HL-60 (cell line): ENCODE results near the gene MBD5.

Experiments used
- DNase-seq, 2 experiments: peaks; one replicate each; pipeline ENCODE4 v3.0.0-alpha.2; 2010 to 2020; ENCODE audit warnings: low read depth in 1 of 2, low spot score in 1 of 2
- H3K27ac ChIP-seq: fragments of 250-450 bp; sonication (Bioruptor Pico); replicated peaks from 2 replicates; pipeline ENCODE4 v1.5.1; 2020; ENCODE audit warnings: mild to moderate bottlenecking, moderate library complexity
- H3K27me3 ChIP-seq: fragments of 250-450 bp; sonication (Bioruptor Pico); 2 replicates; pipeline ENCODE4 v1.5.1; 2021; ENCODE audit warnings: mild to moderate bottlenecking, moderate library complexity; ENCODE audit not compliant: insufficient read depth, poor library complexity, severe bottlenecking
- H3K4me3 ChIP-seq: replicated peaks from 2 replicates; pipeline ENCODE4 v1.5.1; 2011; ENCODE audit warnings: mild to moderate bottlenecking, control low read depth, low read length; ENCODE audit not compliant: insufficient read depth
- CTCF ChIP-seq: IDR thresholded peaks from one replicate; pipeline ENCODE4 v1.5.1; 2011; ENCODE audit warnings: low read length, control low read depth, inconsistent platforms; ENCODE audit not compliant: insufficient read depth
- GABPA ChIP-seq: IDR thresholded peaks from 2 replicates; pipeline ENCODE4 v1.6.1; 2012; ENCODE audit warnings: low read depth
- POLR2AphosphoS5 ChIP-seq: IDR thresholded peaks from 2 replicates; pipeline ENCODE4 v1.6.1; 2012; ENCODE audit warnings: low read depth
- SPI1 ChIP-seq: IDR thresholded peaks from 2 replicates; pipeline ENCODE4 v1.6.1; 2012; ENCODE audit warnings: low read depth, mild to moderate bottlenecking, borderline replicate concordance
- TF ChIP-seq, protein P1 (sequence below): IDR thresholded peaks from 2 replicates; pipeline ENCODE4 v1.6.1; 2012; ENCODE audit warnings: low read depth; ENCODE audit not compliant: insufficient replicate concordance

The MBD5 gene

GRCh38 chr2:148530350-148530749 lies 509.5 kb downstream of the MBD5 start:
- no peak overlapping the region for H3K27ac ChIP-seq
- TF ChIP-seq, protein P1, sequence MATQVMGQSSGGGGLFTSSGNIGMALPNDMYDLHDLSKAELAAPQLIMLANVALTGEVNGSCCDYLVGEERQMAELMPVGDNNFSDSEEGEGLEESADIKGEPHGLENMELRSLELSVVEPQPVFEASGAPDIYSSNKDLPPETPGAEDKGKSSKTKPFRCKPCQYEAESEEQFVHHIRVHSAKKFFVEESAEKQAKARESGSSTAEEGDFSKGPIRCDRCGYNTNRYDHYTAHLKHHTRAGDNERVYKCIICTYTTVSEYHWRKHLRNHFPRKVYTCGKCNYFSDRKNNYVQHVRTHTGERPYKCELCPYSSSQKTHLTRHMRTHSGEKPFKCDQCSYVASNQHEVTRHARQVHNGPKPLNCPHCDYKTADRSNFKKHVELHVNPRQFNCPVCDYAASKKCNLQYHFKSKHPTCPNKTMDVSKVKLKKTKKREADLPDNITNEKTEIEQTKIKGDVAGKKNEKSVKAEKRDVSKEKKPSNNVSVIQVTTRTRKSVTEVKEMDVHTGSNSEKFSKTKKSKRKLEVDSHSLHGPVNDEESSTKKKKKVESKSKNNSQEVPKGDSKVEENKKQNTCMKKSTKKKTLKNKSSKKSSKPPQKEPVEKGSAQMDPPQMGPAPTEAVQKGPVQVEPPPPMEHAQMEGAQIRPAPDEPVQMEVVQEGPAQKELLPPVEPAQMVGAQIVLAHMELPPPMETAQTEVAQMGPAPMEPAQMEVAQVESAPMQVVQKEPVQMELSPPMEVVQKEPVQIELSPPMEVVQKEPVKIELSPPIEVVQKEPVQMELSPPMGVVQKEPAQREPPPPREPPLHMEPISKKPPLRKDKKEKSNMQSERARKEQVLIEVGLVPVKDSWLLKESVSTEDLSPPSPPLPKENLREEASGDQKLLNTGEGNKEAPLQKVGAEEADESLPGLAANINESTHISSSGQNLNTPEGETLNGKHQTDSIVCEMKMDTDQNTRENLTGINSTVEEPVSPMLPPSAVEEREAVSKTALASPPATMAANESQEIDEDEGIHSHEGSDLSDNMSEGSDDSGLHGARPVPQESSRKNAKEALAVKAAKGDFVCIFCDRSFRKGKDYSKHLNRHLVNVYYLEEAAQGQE: no peak
- TF ChIP-seq CTCF (no peak), GABPA (no peak), POLR2AphosphoS5 (no peak), SPI1 (no peak)
- DNase-seq: no peak
- H3K27me3 ChIP-seq: no peaks in the 10 kb centered on the region
- H3K4me3 ChIP-seq: no peak overlapping the region

- DNase-seq: no peak
These were observed 510.3 kb downstream of the MBD5 start for GRCh38 chr2:148531235-148531634.

DNA sequence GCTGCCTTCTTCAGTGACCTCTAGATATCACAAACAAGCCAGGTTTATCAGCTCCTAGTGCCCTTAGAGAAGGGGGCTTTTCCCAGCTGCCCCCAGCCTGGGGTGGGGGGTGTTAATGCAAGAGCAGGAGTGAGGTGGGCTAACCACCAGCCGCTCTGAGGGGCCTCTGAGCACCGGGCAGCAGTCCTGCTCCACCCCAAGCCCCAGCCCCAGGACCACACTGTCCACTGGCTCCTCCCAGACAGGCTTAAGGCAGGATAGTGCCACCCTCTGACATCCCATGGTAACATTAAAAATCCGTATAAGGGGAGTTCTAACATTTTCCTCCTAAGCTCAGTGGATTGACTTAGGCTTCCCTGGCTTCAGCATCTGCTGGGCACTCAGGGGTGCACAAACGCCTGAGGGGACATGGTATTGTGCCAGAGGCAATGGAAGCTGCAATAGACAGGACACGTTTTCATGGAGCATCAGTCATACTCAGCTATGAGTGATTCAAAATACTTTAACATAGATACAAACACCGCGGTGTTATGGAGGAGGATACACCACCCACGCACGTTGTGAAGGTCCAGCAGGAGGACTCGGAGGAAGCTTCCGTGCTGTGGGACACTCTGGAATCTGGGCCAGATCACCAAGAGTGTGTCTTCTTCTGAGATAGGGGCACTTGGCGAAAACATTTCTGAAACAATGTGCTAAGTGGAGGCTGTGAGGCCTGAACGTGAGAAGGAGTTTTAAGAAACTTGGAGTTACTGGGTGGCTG lies 511.0 kb downstream of the MBD5 start:
- no peak overlapping the region for H3K4me3 ChIP-seq
- TF ChIP-seq POLR2AphosphoS5 (no peak), CTCF (no peak), GABPA (no peak), SPI1 (no peak)
- TF ChIP-seq, protein P1: no peak
- no peak overlapping the region for H3K27ac ChIP-seq
- H3K27me3 ChIP-seq: no peaks in the 10 kb centered on the region
- no peak for DNase-seq

More at GRCh38 chr2:148531235-148531634, 510.3 kb downstream of the MBD5 start:
- Histone ChIP-seq H3K27me3 (no peaks in the 10 kb centered on the region), H3K4me3 (no peak overlapping the region), H3K27ac (no peak overlapping the region)
- TF ChIP-seq CTCF (no peak), POLR2AphosphoS5 (no peak), SPI1 (no peak), GABPA (no peak)
- TF ChIP-seq, protein P1: no peak
